DND-41 (cell line): ENCODE measurements around the gene GAS2L2.

Experiments used
- ATAC-seq: fragments of 200-7000 bp; cut with Tn5 transposase; 3 replicates; pipeline ENCODE4 v1.9.1; 2021; ENCODE audit warnings: low read depth; ENCODE audit not compliant: insufficient read depth
- DNase-seq: peaks from one replicate; pipeline ENCODE4 v3.0.0-alpha.2; 2020
- H2AFZ ChIP-seq: 2 replicates; pipeline ENCODE4 v1.6.0; 2012; ENCODE audit warnings: low read depth, low read length
- H3K27ac ChIP-seq: 2 replicates; pipeline ENCODE4 v1.5.1; 2012; ENCODE audit warnings: low read length, inconsistent platforms
- H3K27me3 ChIP-seq: fragments of 200-600 bp; sonication (generic); 2 replicates; pipeline ENCODE4 v1.6.0; 2012; ENCODE audit warnings: low read length, mild to moderate bottlenecking, inconsistent platforms; ENCODE audit not compliant: insufficient read depth, poor library complexity
- H3K36me3 ChIP-seq: 2 replicates; pipeline ENCODE4 v1.5.1; 2012; ENCODE audit warnings: low read length, inconsistent platforms; ENCODE audit not compliant: insufficient read depth
- H3K4me1 ChIP-seq: 2 replicates; pipeline ENCODE4 v1.5.1; 2012; ENCODE audit warnings: mild to moderate bottlenecking, low read length; ENCODE audit not compliant: insufficient read depth
- H3K4me2 ChIP-seq: 2 replicates; pipeline ENCODE4 v1.6.0; 2012; ENCODE audit warnings: mild to moderate bottlenecking, moderate library complexity, low read length, inconsistent platforms; ENCODE audit not compliant: insufficient read depth
- H3K4me3 ChIP-seq, 2 experiments: fragments of 200-600 bp in 1 of 2; shearing (Covaris generic) in 1 of 2; 2 replicates each; pipeline ENCODE4 v1.5.1; 2012 to 2016; ENCODE audit warnings: inconsistent platforms in 2 of 2, low read length in 2 of 2, mild to moderate bottlenecking in 2 of 2, low read depth in 1 of 2, moderate library complexity in 1 of 2
- H3K79me2 ChIP-seq: 2 replicates; pipeline ENCODE4 v1.6.0; 2012; ENCODE audit warnings: low read length, inconsistent platforms; ENCODE audit not compliant: insufficient read depth
- H3K9ac ChIP-seq: 2 replicates; pipeline ENCODE4 v1.6.0; 2012; ENCODE audit warnings: low read depth, mild to moderate bottlenecking, inconsistent platforms, low read length, moderate library complexity
- H3K9me3 ChIP-seq: 2 replicates; pipeline ENCODE4 v1.5.1; 2012; ENCODE audit warnings: low read length, moderate library complexity, mild to moderate bottlenecking, inconsistent platforms; ENCODE audit not compliant: insufficient read depth, severe bottlenecking
- H4K20me1 ChIP-seq: 2 replicates; pipeline ENCODE4 v1.6.0; 2012; ENCODE audit warnings: low read length; ENCODE audit not compliant: insufficient read depth
- EZH2 ChIP-seq: IDR thresholded peaks from 3 replicates; pipeline ENCODE4 v1.6.1; 2012; ENCODE audit warnings: borderline replicate concordance, low read depth, mild to moderate bottlenecking, moderate library complexity, low read length, inconsistent platforms; ENCODE audit not compliant: severe bottlenecking
- TF ChIP-seq, protein P1 (sequence below): IDR thresholded peaks from 2 replicates; pipeline ENCODE4 v1.5.1; 2012; ENCODE audit warnings: borderline replicate concordance, low read length, moderate library complexity, mild to moderate bottlenecking; ENCODE audit not compliant: poor library complexity, severe bottlenecking; ENCODE audit errors: extremely low read depth

Gene GAS2L2

DNA sequence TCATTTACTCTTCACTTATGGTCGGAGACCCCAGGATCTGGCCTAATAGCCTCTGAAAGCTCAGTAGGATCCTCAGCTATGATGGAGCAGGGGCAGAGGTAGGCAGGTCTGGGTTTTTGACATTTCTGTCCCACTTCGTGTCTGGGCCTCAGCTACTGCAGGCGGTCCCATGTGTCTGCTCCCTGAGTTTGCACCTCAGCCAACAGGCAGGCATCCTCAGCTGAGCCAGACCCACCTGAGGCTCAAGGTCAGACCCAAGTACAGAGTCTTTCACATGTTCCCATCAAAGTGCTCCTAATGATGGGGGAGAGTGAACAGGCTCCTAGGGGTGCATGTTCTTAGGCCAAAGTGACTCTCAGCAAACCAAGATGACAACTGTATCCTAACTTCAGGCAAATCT, 24.5 kb downstream of the GAS2L2 start:
- Histone ChIP-seq H3K27ac (no peak overlapping the region), H3K4me1 (peaks cover 11% of the 10 kb centered on the region), H3K27me3 (no peaks in the 10 kb centered on the region), H3K4me3 (no peak overlapping the region), H3K4me2 (no peak overlapping the region), H3K9ac (no peak overlapping the region), H3K79me2 (no peaks in the 10 kb centered on the region), H3K9me3 (no peaks in the 10 kb centered on the region), H3K36me3 (peaks cover 43% of the 10 kb centered on the region), H4K20me1 (peaks cover 3% of the 10 kb centered on the region; the same call in 1 of the 2 replicates), H2AFZ (no peak overlapping the region)
- TF ChIP-seq, protein P1, sequence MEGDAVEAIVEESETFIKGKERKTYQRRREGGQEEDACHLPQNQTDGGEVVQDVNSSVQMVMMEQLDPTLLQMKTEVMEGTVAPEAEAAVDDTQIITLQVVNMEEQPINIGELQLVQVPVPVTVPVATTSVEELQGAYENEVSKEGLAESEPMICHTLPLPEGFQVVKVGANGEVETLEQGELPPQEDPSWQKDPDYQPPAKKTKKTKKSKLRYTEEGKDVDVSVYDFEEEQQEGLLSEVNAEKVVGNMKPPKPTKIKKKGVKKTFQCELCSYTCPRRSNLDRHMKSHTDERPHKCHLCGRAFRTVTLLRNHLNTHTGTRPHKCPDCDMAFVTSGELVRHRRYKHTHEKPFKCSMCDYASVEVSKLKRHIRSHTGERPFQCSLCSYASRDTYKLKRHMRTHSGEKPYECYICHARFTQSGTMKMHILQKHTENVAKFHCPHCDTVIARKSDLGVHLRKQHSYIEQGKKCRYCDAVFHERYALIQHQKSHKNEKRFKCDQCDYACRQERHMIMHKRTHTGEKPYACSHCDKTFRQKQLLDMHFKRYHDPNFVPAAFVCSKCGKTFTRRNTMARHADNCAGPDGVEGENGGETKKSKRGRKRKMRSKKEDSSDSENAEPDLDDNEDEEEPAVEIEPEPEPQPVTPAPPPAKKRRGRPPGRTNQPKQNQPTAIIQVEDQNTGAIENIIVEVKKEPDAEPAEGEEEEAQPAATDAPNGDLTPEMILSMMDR = no peak
- TF ChIP-seq EZH2 = no peak
- no peak for DNase-seq
- ATAC-seq = no peak

DNA sequence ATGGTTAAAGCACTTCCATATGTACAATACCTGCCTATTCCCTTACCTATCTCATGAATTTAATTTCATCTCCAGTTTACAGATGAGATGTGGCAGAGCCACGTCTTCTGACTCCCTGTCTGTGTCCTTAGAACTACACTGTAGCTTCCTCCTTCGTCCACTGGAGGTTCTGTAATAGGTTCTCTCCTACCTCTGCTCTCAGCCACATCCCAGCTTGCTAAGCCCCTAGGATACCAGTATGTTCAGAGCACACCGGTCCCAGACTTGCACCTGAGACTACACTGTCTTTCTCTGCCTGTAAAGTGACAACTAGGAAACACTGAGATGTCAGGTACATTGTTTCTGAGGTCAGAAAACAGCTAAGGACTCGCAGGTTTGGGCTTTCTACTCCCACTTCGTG, 25.4 kb downstream of the GAS2L2 start:
- Histone ChIP-seq H2AFZ (no peak overlapping the region), H3K4me1 (peaks cover 11% of the 10 kb centered on the region), H4K20me1 (peaks cover 3% of the 10 kb centered on the region; the same call in 1 of the 2 replicates), H3K9ac (no peak overlapping the region), H3K79me2 (no peaks in the 10 kb centered on the region), H3K36me3 (peaks cover 45% of the 10 kb centered on the region), H3K27me3 (no peaks in the 10 kb centered on the region), H3K27ac (no peak overlapping the region), H3K9me3 (no peaks in the 10 kb centered on the region), H3K4me3 (no peak overlapping the region), H3K4me2 (no peak overlapping the region)
- no peak for TF ChIP-seq EZH2
- TF ChIP-seq, protein P1 = no peak
- no peak for DNase-seq
- no peak for ATAC-seq

DNA sequence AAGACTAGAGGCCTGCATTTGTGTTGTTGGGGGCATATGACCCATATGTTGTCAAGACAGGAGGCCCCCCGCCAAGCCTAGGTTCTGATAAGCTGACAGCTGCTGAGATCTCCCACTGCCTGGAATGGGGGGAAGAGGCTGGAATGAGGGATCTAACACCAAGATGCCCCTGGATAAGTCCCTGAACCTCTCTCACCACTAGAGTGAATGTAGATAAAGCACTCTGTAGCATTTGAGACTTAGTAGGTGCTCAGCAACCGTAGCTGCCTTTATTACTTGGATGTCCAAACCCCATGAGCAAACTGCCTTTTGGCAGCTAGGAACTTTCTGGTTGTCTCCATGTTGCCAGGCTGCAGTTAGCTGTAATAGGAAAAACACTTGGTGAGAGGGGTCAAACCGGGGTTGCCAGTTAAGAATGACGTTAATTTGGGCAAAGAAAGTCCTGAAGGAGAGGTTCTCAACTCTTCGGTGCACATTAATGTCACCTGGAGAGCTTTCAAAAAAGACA, 26.0 kb downstream of the GAS2L2 start:
- no peak for DNase-seq
- H2AFZ ChIP-seq = no peak overlapping the region
- no peaks in the 10 kb centered on the region for H3K79me2 ChIP-seq
- H3K27me3 ChIP-seq = no peaks in the 10 kb centered on the region
- no peak overlapping the region for H3K4me3 ChIP-seq
- H3K4me2 ChIP-seq = no peak overlapping the region
- no peak overlapping the region for H3K27ac ChIP-seq
- peaks cover 3% of the 10 kb centered on the region; the same call in 1 of the 2 replicates for H4K20me1 ChIP-seq
- H3K36me3 ChIP-seq = peaks cover 45% of the 10 kb centered on the region
- no peak overlapping the region for H3K9ac ChIP-seq
- H3K4me1 ChIP-seq = peaks cover 9% of the 10 kb centered on the region
- TF ChIP-seq, protein P1 = no peak
- no peak for TF ChIP-seq EZH2
- no peak for ATAC-seq
- no peaks in the 10 kb centered on the region for H3K9me3 ChIP-seq
